Astrocyte of the cerebellum (primary cell): Measurements from ENCODE around the gene MBNL2.

Source experiments
- DNase-seq: peaks from one replicate; pipeline ENCODE4 v3.0.0-alpha.2; 2011; ENCODE audit warnings: low read depth
- H3K4me3 ChIP-seq: 2 replicates; pipeline ENCODE4 v1.5.1; 2011; ENCODE audit warnings: mild to moderate bottlenecking, low read depth, low read length, moderate library complexity
- in situ Hi-C: cut with HindIII; loops from 2 replicates; pipeline ENCODE4 v1.10.0; 2017; ENCODE audit warnings: low sequenced_read_pairs
- TF ChIP-seq, protein P1 (sequence below): IDR thresholded peaks from 2 replicates; pipeline ENCODE4 v1.5.1; 2012; ENCODE audit warnings: low read length, low read depth, moderate library complexity, mild to moderate bottlenecking; ENCODE audit errors: missing control alignments

MBNL2 gene

DNA sequence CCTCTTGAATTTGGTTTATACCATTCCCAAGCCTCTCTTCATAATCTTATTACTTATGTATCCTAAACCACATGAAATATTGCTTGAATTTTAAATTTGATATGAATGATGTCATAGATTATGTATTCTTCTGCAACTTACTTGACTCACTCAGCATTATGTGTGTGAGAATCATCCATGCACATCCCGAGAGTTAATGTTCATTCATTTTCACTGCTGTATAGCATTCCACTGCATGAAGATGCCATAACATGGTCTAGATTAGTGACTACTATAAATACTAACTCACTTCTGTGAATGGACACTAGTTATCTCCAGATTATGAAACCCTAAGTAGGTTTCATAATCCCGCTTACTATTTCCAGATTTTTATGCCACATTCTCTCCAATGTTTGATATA is 186.8 kb downstream of the MBNL2 start:
- TF ChIP-seq, protein P1, sequence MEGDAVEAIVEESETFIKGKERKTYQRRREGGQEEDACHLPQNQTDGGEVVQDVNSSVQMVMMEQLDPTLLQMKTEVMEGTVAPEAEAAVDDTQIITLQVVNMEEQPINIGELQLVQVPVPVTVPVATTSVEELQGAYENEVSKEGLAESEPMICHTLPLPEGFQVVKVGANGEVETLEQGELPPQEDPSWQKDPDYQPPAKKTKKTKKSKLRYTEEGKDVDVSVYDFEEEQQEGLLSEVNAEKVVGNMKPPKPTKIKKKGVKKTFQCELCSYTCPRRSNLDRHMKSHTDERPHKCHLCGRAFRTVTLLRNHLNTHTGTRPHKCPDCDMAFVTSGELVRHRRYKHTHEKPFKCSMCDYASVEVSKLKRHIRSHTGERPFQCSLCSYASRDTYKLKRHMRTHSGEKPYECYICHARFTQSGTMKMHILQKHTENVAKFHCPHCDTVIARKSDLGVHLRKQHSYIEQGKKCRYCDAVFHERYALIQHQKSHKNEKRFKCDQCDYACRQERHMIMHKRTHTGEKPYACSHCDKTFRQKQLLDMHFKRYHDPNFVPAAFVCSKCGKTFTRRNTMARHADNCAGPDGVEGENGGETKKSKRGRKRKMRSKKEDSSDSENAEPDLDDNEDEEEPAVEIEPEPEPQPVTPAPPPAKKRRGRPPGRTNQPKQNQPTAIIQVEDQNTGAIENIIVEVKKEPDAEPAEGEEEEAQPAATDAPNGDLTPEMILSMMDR = no peak
- H3K4me3 ChIP-seq = no peak overlapping the region
- in situ Hi-C loops = no loop called here
- DNase-seq = no peak

DNA sequence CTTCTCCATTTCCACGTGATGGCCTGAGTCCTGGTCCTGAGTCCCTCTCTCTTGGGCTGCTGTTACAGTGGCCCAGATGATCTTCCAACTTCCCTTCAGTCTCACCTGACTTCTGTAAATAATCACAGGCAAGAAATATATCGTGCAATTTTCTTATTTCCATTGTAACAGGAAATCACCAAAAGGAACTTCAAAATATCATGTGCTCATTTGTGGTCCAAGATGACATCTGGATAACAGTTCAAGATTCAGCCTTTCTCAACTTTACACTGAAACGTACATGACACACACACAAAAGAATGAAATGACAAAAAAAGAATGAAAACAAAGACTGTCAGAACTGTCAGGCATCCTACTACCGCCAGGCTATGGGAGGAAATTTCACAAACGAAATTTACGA is 189.9 kb downstream of the MBNL2 start:
- TF ChIP-seq, protein P1 = no peak
- no peak overlapping the region for H3K4me3 ChIP-seq
- no peak for DNase-seq
- in situ Hi-C loops = no loop called here

DNA sequence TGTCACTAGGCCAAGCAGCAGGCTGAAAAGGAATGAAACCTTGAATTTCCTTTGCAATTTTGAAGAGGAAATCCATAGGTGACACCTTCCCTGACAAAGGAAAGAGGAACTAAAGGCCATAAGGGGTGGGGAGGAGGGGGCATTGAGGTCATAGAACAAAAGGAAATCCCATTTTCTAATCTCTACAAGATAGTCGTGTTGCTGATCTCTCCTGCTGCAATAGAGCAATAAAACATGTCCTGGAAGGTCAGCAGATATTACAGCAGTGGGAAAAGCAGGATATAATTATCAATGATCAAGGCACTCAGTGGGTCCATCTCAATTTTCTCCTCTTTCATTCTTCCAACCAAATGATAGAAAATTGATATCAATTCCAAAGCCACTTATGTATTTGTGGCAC is 191.6 kb downstream of the MBNL2 start:
- no peak overlapping the region for H3K4me3 ChIP-seq
- no peak for DNase-seq
- TF ChIP-seq, protein P1 = no peak
- in situ Hi-C loops = no loop called here

DNA sequence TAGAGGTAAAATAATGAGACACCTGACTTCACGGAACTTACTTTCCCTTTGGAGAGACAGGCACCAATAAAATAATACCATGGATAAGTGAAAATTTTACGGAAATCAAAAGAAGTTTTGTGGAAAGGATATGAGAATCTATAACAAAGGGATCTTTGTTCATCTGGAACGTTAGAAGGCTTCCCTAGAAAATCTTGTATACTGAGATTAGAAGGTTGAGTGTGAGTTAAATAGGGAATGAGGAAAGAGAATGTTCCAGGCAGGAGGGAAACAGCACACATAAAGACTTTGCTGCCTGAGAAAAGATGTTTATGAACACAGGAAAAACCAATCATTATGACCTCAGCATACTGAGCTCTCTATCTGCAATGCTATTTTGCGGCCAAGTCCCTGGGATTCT is 192.3 kb downstream of the MBNL2 start:
- in situ Hi-C loops = no loop called here
- TF ChIP-seq, protein P1 = no peak
- no peak for DNase-seq
- H3K4me3 ChIP-seq = no peak overlapping the region

DNA sequence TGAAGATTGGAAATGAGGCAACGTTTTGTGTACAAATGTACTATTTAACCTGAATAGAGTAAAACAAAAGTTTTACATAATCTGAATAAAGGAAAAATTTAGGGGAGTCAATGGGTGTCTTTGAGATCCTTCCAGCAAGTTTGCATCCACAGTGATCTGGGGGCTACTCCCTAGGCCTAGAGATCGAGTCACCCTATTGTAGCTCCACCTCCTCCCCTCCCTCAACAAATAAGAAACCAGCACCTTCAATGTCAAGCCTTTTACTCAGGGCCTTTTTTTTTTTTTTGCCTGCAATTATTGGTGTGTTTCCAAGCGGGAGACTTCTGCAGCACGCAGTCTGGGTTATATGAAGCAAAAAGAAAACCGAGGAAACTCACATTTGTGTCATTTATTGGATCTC is 195.6 kb downstream of the MBNL2 start:
- no peak overlapping the region for H3K4me3 ChIP-seq
- TF ChIP-seq, protein P1 = no peak
- DNase-seq = no peak
- in situ Hi-C loops = no loop called here

DNA sequence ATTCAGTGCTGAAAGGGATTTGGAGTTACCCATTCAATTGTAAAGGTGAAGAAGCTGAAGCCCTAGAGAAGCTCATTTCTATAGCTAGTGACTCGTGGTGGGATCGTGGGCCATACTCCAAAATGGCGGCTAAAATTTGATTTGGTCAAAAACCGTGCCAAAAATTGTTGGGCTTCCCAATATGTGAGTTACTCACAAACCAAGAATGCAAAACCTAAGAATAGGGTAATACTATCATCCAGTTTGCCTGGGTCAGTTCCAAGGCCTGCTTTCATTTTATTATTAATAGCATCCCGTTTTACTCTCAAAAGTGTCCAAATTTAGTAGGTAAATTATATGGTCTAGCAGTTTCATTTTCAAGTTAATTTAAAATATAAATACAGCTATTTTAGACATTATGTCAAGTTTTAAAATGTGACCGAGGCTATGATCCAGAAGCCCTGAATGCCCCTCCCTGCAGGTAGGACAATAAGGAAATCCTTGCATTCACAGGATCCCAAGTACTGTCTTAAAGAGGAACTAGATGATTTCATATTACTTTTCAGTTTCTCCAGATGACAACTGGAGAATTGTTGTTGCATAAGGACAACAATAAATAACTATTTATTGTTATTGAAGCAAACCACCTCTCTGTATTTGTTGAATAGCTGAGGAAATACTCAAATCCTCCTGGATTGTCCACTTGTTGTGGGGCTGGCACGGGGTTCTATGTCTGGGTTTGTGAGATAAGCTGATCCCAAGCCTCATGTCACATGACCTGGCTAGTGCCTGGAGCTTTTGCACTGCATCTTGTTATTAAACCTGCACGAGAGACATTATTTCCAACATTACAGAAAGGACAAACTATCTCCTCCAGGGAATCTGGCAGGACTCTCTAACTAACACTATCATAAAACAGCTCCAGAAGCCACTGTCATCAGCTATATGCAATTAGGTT is 200.3 kb downstream of the MBNL2 start:
- DNase-seq = peak; percentile 76
- no peak overlapping the region for H3K4me3 ChIP-seq
- TF ChIP-seq, protein P1 = no peak
- in situ Hi-C loops = no loop called here
